HG03045 (cell line): Measurements from ENCODE around the gene GRK1.

Source experiments
- ATAC-seq: cut with Tn5 transposase; IDR thresholded peaks from one replicate; pipeline ENCODE4 v1.9.1; 2021; ENCODE audit warnings: mild to moderate bottlenecking, moderate library complexity; ENCODE audit not compliant: unreplicated experiment

GRK1 gene

GRCh38 chr13:113771709-113772331, 104.8 kb downstream of the GRK1 start:
- ATAC-seq: no peak

GRCh38 chr13:113774177-113775107, 107.4 kb downstream of the GRK1 start:
- ATAC-seq: no peak

GRCh38 chr13:113775451-113776145, 108.6 kb downstream of the GRK1 start:
- no peak for ATAC-seq

GRCh38 chr13:113776231-113777125, 109.5 kb downstream of the GRK1 start:
- no peak for ATAC-seq

- ATAC-seq: no peak
These were observed 110.6 kb downstream of the GRK1 start for GRCh38 chr13:113777311-113778260.

- no peak for ATAC-seq
These were observed 114.6 kb downstream of the GRK1 start for GRCh38 chr13:113781571-113781970.

GRCh38 chr13:113782472-113782871, 115.5 kb downstream of the GRK1 start:
- no peak for ATAC-seq

- no peak for ATAC-seq
These were observed 116.3 kb downstream of the GRK1 start for GRCh38 chr13:113783200-113783881.

GRCh38 chr13:113783966-113784644, 117.1 kb downstream of the GRK1 start:
- ATAC-seq: no peak

- ATAC-seq: no peak
These were observed 117.6 kb downstream of the GRK1 start for GRCh38 chr13:113784645-113785024.

- no peak for ATAC-seq
These were observed 118.3 kb downstream of the GRK1 start for GRCh38 chr13:113785051-113786010.

- no peak for ATAC-seq
These were observed 119.3 kb downstream of the GRK1 start for GRCh38 chr13:113786262-113786841.
